CD4-positive, alpha-beta T cell treated with Interleukin-6 for 4 hours (primary cell): Measurements from ENCODE around the gene PHLPP1.

ENCODE experiments used
- DNase-seq: peaks from one replicate; pipeline ENCODE4 v3.0.0-alpha.2; 2020; ENCODE audit warnings: mixed read lengths

PHLPP1 gene

GRCh38 chr18:62744076-62744968 lies 29.0 kb downstream of the PHLPP1 start:
- no peak for DNase-seq

- no peak for DNase-seq
Observed at GRCh38 chr18:62745089-62745751, 29.9 kb downstream of the PHLPP1 start.

- no peak for DNase-seq
Observed at GRCh38 chr18:62749389-62749788, 34.0 kb downstream of the PHLPP1 start.

GRCh38 chr18:62751341-62751821 lies 36.0 kb downstream of the PHLPP1 start:
- DNase-seq: no peak

- DNase-seq: no peak
Observed at GRCh38 chr18:62751977-62752376, 36.6 kb downstream of the PHLPP1 start.

- DNase-seq: no peak
Observed at GRCh38 chr18:62754026-62754425, 38.7 kb downstream of the PHLPP1 start.

- no peak for DNase-seq
Observed at GRCh38 chr18:62755454-62755853, 40.1 kb downstream of the PHLPP1 start.

- DNase-seq: no peak
Observed at GRCh38 chr18:62755946-62756345, 40.6 kb downstream of the PHLPP1 start.

- no peak for DNase-seq
Observed at GRCh38 chr18:62757399-62758010, 42.2 kb downstream of the PHLPP1 start.

GRCh38 chr18:62758591-62758990 lies 43.2 kb downstream of the PHLPP1 start:
- no peak for DNase-seq

GRCh38 chr18:62759704-62760402 lies 44.5 kb downstream of the PHLPP1 start:
- no peak for DNase-seq

GRCh38 chr18:62760403-62760734 lies 45.0 kb downstream of the PHLPP1 start:
- DNase-seq: no peak

GRCh38 chr18:62763101-62763521 lies 47.8 kb downstream of the PHLPP1 start:
- DNase-seq: no peak

GRCh38 chr18:62766266-62766665 lies 50.9 kb downstream of the PHLPP1 start:
- no peak for DNase-seq

- no peak for DNase-seq
Observed at GRCh38 chr18:62767321-62767720, 52.0 kb downstream of the PHLPP1 start.

GRCh38 chr18:62767836-62768557 lies 52.7 kb downstream of the PHLPP1 start:
- DNase-seq: no peak

- DNase-seq: no peak
Observed at GRCh38 chr18:62768558-62768943, 53.2 kb downstream of the PHLPP1 start.

GRCh38 chr18:62769216-62769615 lies 53.9 kb downstream of the PHLPP1 start:
- no peak for DNase-seq

- DNase-seq: no peak
Observed at GRCh38 chr18:62771494-62772270, 56.3 kb downstream of the PHLPP1 start.

GRCh38 chr18:62772860-62773584 lies 57.7 kb downstream of the PHLPP1 start:
- no peak for DNase-seq

GRCh38 chr18:62773691-62774090 lies 58.4 kb downstream of the PHLPP1 start:
- DNase-seq: no peak
